GM12801 (cell line): ENCODE data around the gene PTGIS.

Experiments
- TF ChIP-seq, protein P1 (sequence below): IDR thresholded peaks from one replicate; pipeline ENCODE4 v1.5.1; 2011; ENCODE audit warnings: control low read depth; ENCODE audit not compliant: insufficient read length; ENCODE audit errors: extremely low read depth

Gene PTGIS

DNA sequence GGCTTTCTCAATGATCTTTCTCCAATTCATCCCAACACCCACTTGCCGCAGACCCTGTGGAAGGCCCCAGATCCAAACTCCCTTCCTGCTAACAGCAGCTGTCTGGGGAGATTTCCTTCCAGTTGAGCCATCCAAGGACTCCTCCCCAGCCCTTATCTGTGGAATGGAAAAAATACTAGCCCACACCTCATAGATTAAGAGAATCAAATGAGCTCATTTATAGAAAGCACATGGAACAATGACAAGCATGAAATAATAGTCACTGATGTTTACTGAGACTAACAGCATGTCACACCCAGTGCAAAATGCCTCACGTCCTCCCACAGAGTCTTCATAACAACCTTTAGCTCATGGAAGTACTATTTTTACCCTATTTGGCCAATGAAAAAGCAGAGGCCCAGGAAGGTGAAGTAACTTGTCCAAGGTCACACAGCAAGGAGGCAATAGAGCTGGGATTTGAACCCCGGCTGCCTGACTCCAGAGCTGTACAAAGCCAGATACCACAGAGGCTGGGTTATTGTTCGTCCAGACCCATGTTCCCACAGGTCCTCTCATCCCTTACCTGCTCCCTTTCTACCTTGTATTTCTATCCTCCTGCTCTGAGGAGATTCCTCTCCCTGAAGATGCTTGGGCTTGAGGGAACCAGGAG, 23.4 kb upstream of the PTGIS start:
- TF ChIP-seq, protein P1, sequence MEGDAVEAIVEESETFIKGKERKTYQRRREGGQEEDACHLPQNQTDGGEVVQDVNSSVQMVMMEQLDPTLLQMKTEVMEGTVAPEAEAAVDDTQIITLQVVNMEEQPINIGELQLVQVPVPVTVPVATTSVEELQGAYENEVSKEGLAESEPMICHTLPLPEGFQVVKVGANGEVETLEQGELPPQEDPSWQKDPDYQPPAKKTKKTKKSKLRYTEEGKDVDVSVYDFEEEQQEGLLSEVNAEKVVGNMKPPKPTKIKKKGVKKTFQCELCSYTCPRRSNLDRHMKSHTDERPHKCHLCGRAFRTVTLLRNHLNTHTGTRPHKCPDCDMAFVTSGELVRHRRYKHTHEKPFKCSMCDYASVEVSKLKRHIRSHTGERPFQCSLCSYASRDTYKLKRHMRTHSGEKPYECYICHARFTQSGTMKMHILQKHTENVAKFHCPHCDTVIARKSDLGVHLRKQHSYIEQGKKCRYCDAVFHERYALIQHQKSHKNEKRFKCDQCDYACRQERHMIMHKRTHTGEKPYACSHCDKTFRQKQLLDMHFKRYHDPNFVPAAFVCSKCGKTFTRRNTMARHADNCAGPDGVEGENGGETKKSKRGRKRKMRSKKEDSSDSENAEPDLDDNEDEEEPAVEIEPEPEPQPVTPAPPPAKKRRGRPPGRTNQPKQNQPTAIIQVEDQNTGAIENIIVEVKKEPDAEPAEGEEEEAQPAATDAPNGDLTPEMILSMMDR, result no peak

DNA sequence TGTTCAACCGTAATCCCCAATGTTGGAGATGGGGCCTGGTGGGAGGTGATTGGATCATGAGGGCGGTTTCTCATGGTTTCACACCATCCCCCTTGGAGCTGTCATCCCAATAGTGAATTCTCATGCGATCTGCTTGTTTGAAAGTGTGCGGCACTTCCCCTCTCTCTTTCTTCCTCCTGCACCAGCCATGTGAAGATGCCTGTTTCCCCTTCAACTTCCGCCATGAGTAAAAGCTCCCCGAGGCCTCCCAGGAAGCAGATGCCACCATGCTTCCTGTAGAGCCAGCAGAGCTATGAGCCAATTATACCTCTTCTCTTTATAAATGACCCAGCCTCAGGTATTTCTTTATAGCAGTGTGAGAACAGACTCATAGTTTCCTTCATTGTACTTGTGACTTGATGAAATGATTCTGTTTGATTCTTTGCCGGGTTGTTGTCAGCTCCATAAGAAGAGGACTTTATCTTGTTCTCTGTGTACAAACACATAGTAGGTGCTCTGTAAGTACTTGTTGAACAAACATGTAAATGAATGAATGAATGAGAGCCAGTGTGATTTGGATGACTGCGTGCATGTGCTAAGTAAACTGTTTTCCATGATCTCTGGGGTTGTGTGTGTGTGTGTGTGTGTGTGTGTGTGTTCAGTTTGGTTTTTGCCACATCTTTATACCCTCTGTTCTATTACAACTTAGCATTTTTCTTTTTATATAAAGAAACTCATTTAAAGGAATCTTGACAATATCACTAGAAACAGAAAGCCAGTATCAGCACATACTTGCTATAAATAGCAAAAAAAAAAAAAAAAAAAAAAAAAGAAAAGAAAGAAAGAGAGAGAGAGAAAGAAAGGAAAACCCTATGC, 22.5 kb upstream of the PTGIS start:
- TF ChIP-seq, protein P1, result no peak

DNA sequence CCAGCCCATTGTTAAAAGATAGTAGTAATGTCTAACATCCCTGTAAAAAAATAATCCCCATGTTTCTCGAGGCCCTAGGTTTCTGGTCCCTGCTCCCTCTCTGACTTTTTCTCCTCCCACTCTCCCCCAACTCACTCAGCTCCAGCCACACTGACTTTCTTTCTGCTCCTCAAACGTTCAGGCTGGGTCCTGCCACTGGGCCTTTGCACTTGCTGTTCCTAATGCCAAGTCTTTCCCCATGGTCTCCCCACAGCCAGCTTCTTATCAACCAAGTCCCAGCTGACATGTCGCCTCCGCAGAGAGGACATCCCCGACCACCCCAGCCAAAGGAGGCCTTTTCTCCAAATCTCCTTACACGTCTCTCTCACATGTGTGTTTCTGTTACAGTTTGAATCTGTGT, 21.8 kb upstream of the PTGIS start:
- TF ChIP-seq, protein P1, result no peak

DNA sequence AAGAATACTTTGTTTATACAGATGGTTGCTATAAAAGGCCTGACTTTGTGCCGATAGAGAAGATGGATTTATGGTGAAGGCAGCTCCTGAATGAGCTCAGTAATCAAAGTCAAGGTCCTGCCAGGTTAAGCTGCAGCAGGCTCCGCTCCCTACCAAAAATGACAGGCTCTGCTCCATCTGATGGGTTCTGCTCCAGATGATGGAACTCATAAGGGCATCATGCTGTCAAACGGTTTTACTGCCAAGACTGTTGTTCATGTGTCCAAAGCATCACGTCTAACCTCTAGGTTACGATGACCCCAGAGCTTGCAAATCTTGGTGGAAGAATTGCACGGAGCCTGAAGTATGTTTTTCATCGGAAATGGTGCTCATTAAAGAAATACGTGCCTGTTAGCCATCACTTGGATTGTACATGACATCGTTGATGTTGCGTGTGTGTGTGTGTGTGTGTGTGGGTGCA, 19.2 kb upstream of the PTGIS start:
- TF ChIP-seq, protein P1, result no peak

DNA sequence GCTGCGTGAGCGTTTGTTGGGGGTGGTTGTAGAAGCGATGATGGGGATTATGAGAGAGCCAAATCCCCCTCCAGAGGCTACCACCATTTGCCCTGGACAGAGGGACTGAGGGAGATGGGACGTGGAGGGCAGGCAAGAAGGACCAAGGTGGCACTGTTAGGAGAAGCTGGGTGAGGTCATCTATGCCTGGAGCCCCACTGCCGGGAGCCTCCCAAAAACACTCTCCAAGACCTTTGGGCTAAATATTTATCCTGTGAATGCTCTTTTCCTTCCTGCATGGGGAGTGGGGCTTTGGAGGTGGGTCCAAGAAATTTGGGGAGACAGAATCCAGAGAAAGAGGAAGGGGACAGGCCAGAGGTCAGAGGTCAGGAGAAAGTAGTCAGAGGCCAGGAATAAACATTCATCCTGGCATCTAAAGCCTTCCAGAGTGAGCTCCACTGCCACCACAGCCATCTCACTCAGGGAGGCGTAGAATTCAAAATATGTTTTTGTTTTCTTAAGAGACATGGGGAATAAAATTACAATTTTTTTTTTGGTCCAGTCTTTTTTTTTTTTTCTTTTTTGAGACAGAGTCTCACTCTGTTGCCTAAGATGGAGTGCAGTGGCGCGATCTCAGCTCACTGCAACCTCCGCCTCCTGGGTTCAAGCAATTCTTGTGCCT, 17.8 kb upstream of the PTGIS start:
- TF ChIP-seq, protein P1, result no peak

DNA sequence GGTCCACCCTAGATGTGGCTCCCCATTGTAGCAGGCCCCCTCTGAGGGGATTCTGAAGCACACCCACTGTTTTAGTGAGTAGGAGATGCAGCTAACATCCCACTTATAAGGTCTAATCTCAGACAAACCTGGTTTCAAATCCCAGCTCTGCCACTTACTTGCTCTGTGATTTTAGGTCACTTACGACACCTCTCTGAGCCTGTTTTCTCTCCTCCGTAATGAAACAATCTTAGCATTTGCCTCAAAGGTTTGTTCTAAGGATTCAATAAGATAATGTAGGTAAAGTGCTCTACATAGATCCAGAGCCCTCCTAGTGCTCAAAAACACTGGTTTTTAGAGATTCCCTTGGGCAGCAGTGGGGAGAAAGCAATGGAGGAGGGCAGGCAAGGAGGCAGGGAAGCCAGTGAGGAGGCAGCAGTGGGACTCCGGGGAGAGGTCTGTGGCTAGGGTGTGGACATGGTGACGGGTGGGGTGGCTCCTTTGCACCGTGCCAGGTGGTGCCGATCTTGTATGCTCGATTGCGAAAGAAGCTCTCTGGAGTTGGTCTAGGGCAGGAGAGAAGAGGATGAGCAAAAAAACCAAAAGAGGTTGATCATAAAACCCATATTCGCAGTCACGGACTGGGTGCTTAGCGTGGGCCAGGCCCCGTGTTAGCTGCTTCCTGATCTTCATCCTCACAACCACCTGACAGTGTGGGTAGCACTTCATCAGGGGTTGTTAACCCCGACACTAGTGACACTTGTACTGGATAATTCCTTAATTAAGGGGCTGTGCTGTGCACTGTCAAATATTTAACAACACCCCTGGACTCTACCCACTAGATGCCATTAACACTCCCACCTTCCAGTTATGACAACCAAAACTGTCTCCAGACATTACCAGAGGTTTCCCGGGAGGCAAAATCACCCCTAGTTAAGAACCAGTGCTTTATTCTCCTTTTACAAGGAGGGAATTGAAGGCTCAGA, 16.8 kb upstream of the PTGIS start:
- TF ChIP-seq, protein P1, result no peak
